HEK293T (cell line): ENCODE measurements around the gene PRKCE.

Experiments
- CTCF ChIA-PET: fragments of 350-600 bp; formaldehyde crosslinking; extraction: SDS; loops from one replicate; lab custom pipeline; 2021; ENCODE audit warnings: antibody characterized with exemption, inconsistent platforms; lab: Yijun Ruan, JAX
- POLR2A ChIA-PET: fragments of 350-600 bp; formaldehyde crosslinking; extraction: SDS; loops from one replicate; lab custom pipeline; 2020; ENCODE audit warnings: antibody characterized with exemption, inconsistent platforms; lab: Yijun Ruan, JAX
- DNase-seq: peaks from one replicate; pipeline ENCODE4 v3.0.0; 2012; ENCODE audit warnings: mixed read lengths; ENCODE audit errors: extremely low spot score
- ARNT ChIP-seq: fragments of 450-650 bp; IDR thresholded peaks from 2 replicates; pipeline ENCODE4 v1.6.1; 2017; ENCODE audit warnings: mild to moderate bottlenecking
- BHLHE40 ChIP-seq: fragments of 450-650 bp; IDR thresholded peaks from 2 replicates; pipeline ENCODE4 v1.6.1; 2016; ENCODE audit warnings: mild to moderate bottlenecking, moderate library complexity, borderline replicate concordance
- CTBP1 ChIP-seq: fragments of 450-650 bp; IDR thresholded peaks from 2 replicates; pipeline ENCODE4 v1.6.1; 2016; ENCODE audit warnings: borderline replicate concordance
- ELF4 ChIP-seq: fragments of 450-650 bp; IDR thresholded peaks from 2 replicates; pipeline ENCODE4 v1.6.1; 2017; ENCODE audit warnings: antibody characterized with exemption
- FOXA1 ChIP-seq: fragments of 450-650 bp; IDR thresholded peaks from 2 replicates; pipeline ENCODE4 v1.6.1; 2016; ENCODE audit warnings: mild to moderate bottlenecking
- FOXK2 ChIP-seq: fragments of 450-650 bp; IDR thresholded peaks from 2 replicates; pipeline ENCODE4 v1.6.1; 2016; ENCODE audit warnings: mild to moderate bottlenecking
- FOXM1 ChIP-seq: fragments of 450-650 bp; IDR thresholded peaks from 2 replicates; pipeline ENCODE4 v1.6.1; 2017; ENCODE audit warnings: mild to moderate bottlenecking, borderline replicate concordance
- HDGF ChIP-seq: fragments of 450-650 bp; IDR thresholded peaks from 2 replicates; pipeline ENCODE4 v1.6.1; 2017; ENCODE audit warnings: antibody characterized with exemption, borderline replicate concordance
- L3MBTL2 ChIP-seq: fragments of 450-650 bp; conservative IDR thresholded peaks from 2 replicates; pipeline ENCODE4 v1.6.1; 2016; ENCODE audit warnings: mild to moderate bottlenecking
- LEF1 ChIP-seq: fragments of 450-650 bp; IDR thresholded peaks from 2 replicates; pipeline ENCODE4 v1.6.1; 2017; ENCODE audit warnings: mild to moderate bottlenecking, borderline replicate concordance
- NFRKB ChIP-seq: fragments of 450-650 bp; IDR thresholded peaks from 2 replicates; pipeline ENCODE4 v1.6.1; 2016; ENCODE audit warnings: mild to moderate bottlenecking, moderate library complexity
- PKNOX1 ChIP-seq: fragments of 450-650 bp; IDR thresholded peaks from 2 replicates; pipeline ENCODE4 v1.6.1; 2016
- SP1 ChIP-seq: fragments of 450-650 bp; IDR thresholded peaks from 2 replicates; pipeline ENCODE4 v1.6.1; 2017
- SUZ12 ChIP-seq: fragments of 450-650 bp; IDR thresholded peaks from 2 replicates; pipeline ENCODE4 v1.6.1; 2016; ENCODE audit warnings: mild to moderate bottlenecking
- TARDBP ChIP-seq: fragments of 450-650 bp; IDR thresholded peaks from 2 replicates; pipeline ENCODE4 v1.6.1; 2016
- ZNF384 ChIP-seq: fragments of 450-650 bp; IDR thresholded peaks from 2 replicates; pipeline ENCODE4 v1.6.1; 2016

The PRKCE gene

GRCh38 chr2:46153996-46154753 lies 502.7 kb downstream of the PRKCE start:
- TF ChIP-seq FOXM1 (no peak), NFRKB (no peak), ZNF384 (no peak), ARNT (no peak), ELF4 (no peak)
- CTCF ChIA-PET, result no interaction called here
- POLR2A ChIA-PET, result no interaction called here
- no peak for DNase-seq

- CTCF ChIA-PET, result no interaction called here
- TF ChIP-seq FOXA1, result no peak
- TF ChIP-seq FOXM1, result no peak
- no peak for TF ChIP-seq NFRKB
- TF ChIP-seq LEF1, result no peak
- TF ChIP-seq PKNOX1, result no peak
- TF ChIP-seq ZNF384, result no peak
- TF ChIP-seq HDGF, result no peak
- no peak for TF ChIP-seq SUZ12
- no peak for TF ChIP-seq CTBP1
- no peak for TF ChIP-seq BHLHE40
- no peak for TF ChIP-seq TARDBP
- no peak for TF ChIP-seq FOXK2
- no peak for TF ChIP-seq SP1
- no peak for TF ChIP-seq L3MBTL2
- TF ChIP-seq ARNT, result no peak
- DNase-seq, result no peak
- POLR2A ChIA-PET, result no interaction called here
Measured at GRCh38 chr2:46157072-46157965, 505.8 kb downstream of the PRKCE start.

- no peak for DNase-seq
- POLR2A ChIA-PET, result no interaction called here
- TF ChIP-seq SUZ12, result no peak
- no peak for TF ChIP-seq TARDBP
- no peak for TF ChIP-seq CTBP1
- no peak for TF ChIP-seq PKNOX1
- no peak for TF ChIP-seq ELF4
- no peak for TF ChIP-seq L3MBTL2
- TF ChIP-seq ZNF384, result no peak
- no peak for TF ChIP-seq ARNT
- CTCF ChIA-PET, result no interaction called here
Measured at GRCh38 chr2:46157966-46158310, 506.5 kb downstream of the PRKCE start.

- ChIA-PET POLR2A (no interaction called here), CTCF (no interaction called here)
- TF ChIP-seq LEF1 (no peak), FOXA1 (no peak), HDGF (no peak), PKNOX1 (no peak), ARNT (no peak), ZNF384 (no peak), NFRKB (no peak), CTBP1 (no peak), SP1 (no peak), FOXK2 (no peak), TARDBP (no peak), ELF4 (no peak), BHLHE40 (no peak)
- DNase-seq, result no peak
Measured at GRCh38 chr2:46158661-46159060, 507.2 kb downstream of the PRKCE start.

GRCh38 chr2:46160326-46160725 lies 508.9 kb downstream of the PRKCE start:
- DNase-seq, result no peak
- ChIA-PET CTCF (no interaction called here), POLR2A (no interaction called here)
- TF ChIP-seq ELF4, result no peak
- TF ChIP-seq ZNF384, result no peak
- no peak for TF ChIP-seq PKNOX1

- DNase-seq, result no peak
- ChIA-PET POLR2A (no interaction called here), CTCF (no interaction called here)
- no peak for TF ChIP-seq BHLHE40
- TF ChIP-seq ZNF384, result no peak
- TF ChIP-seq FOXM1, result no peak
- TF ChIP-seq TARDBP, result no peak
- no peak for TF ChIP-seq HDGF
Measured at GRCh38 chr2:46161315-46161714, 509.8 kb downstream of the PRKCE start.
